Muscle of leg (tissue), 11 donors: ENCODE data around the gene TAF1C. TPM values are rescaled to one million over a fixed set of nuclear protein-coding genes. Genes with fewer than 3 reads are reported as not detected.
"Not testable (repeated sequence)": the region's sequence is repeated elsewhere in the genome, so short reads cannot be mapped to it uniquely, and the experiment has no call there.

Experiments
- DNase-seq: peaks from one replicate; pipeline ENCODE4 v3.0.0; 2013
- H3K27ac ChIP-seq: one replicate; pipeline ENCODE4 v1.5.1; 2013; ENCODE audit warnings: mild to moderate bottlenecking, low read length, control low read depth
- H3K27me3 ChIP-seq: one replicate; pipeline ENCODE4 v1.6.1; 2013; ENCODE audit warnings: low read length; ENCODE audit not compliant: control insufficient read depth, insufficient read depth
- H3K36me3 ChIP-seq: one replicate; pipeline ENCODE4 v1.6.1; 2013; ENCODE audit warnings: low read length; ENCODE audit not compliant: control insufficient read depth, insufficient read depth
- H3K4me1 ChIP-seq: one replicate; pipeline ENCODE4 v1.6.1; 2013; ENCODE audit warnings: low read length; ENCODE audit not compliant: control insufficient read depth, insufficient read depth
- H3K4me3 ChIP-seq: one replicate; pipeline ENCODE4 v1.5.1; 2013; ENCODE audit warnings: low read length, control low read depth
- H3K9me3 ChIP-seq: replicated peaks from 2 replicates; pipeline ENCODE4 v1.6.1; 2013; ENCODE audit warnings: low read depth, low read length; ENCODE audit not compliant: control insufficient read depth
- WGBS: methylation state at CpG from one replicate; pipeline ENCODE4 v1.1.5; 2013; ENCODE audit warnings: missing lambda C conversion rate; ENCODE audit not compliant: insufficient coverage; 5-methylcytosine and 5-hydroxymethylcytosine counted together
- polyA plus RNA-seq, 8 donors: library from polyadenylated mRNA; unstranded; fragments of 120-200 nt; gene quantifications; one replicate each; pipeline versions ENCODE4 v1.2.1 to v1.2.3, GENCODE V29; 2013; ENCODE audit warnings: inconsistent platforms in 1 of 8, low replicate concordance in 1 of 8; ENCODE audit not compliant: insufficient read length in 8 of 8, insufficient read depth in 1 of 8
- total RNA-seq: library from RNA; stranded (reverse); fragments of 120-200 nt; gene quantifications from one replicate; pipeline ENCODE4 v1.2.4, GENCODE V29; 2013

TAF1C gene
- total and polyA plus RNA-seq, 9 donors = 18.3 to 38.0 (median 23.8) TPM

- Histone ChIP-seq H3K36me3 (no peaks in the 10 kb centered on the region), H3K4me3 (no peak overlapping the region), H3K4me1 (peaks cover 16% of the 10 kb centered on the region), H3K27ac (no peak overlapping the region), H3K27me3 (peaks cover 4% of the 10 kb centered on the region), H3K9me3 (no peaks in the 10 kb centered on the region)
- 36% methylated on average over 3 of the region's 8 CpGs for WGBS
- no peak for DNase-seq
Measured at GRCh38 chr16:84226026-84226425, 39.2 kb upstream of the TAF1C start.

- H3K36me3 ChIP-seq = no peaks in the 10 kb centered on the region
- H3K4me1 ChIP-seq = peaks cover 16% of the 10 kb centered on the region
Measured at GRCh38 chr16:84225571-84225970, 38.7 kb upstream of the TAF1C start.

GRCh38 chr16:84225126-84225525 lies 38.3 kb upstream of the TAF1C start:
- H3K4me1 ChIP-seq = peaks cover 16% of the 10 kb centered on the region
- 87% methylated on average over 3 of the region's 3 CpGs for WGBS
- peaks cover 4% of the 10 kb centered on the region for H3K27me3 ChIP-seq
- H3K27ac ChIP-seq = no peak overlapping the region
- no peak for DNase-seq
- no peaks in the 10 kb centered on the region for H3K9me3 ChIP-seq
- no peak overlapping the region for H3K4me3 ChIP-seq
- H3K36me3 ChIP-seq = no peaks in the 10 kb centered on the region

More at GRCh38 chr16:84225571-84225970, 38.7 kb upstream of the TAF1C start:
- 66% methylated on average over 5 of the region's 7 CpGs for WGBS
- H3K4me3 ChIP-seq = no peak overlapping the region
- H3K9me3 ChIP-seq = no peaks in the 10 kb centered on the region
- H3K27me3 ChIP-seq = peaks cover 4% of the 10 kb centered on the region
- no peak for DNase-seq
- H3K27ac ChIP-seq = no peak overlapping the region

DNA sequence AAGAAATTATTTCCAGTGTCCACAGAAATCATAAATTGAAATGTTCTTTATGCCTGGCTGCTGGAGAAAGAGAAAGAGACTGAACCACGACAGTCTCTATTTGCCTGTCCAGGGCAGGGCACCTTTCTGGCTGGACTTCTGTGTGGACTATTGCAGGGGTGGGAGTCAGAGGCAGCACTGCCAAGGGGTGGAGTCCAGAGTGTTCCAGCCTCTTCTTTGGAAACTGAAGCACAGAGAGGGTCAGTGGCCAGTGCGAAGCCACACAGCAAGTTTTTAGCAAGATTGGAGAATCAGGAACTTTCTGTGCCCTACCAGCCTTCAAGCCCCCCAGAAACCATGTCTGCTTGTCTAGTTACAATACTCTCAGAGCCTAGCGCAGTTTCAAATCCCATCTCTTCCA lies 37.7 kb upstream of the TAF1C start:
- 87% methylated on average over 2 of the region's 3 CpGs for WGBS
- Histone ChIP-seq H3K9me3 (no peaks in the 10 kb centered on the region), H3K27ac (no peak overlapping the region), H3K36me3 (no peaks in the 10 kb centered on the region), H3K27me3 (peaks cover 4% of the 10 kb centered on the region), H3K4me3 (no peak overlapping the region), H3K4me1 (peaks cover 16% of the 10 kb centered on the region)
- no peak for DNase-seq

DNA sequence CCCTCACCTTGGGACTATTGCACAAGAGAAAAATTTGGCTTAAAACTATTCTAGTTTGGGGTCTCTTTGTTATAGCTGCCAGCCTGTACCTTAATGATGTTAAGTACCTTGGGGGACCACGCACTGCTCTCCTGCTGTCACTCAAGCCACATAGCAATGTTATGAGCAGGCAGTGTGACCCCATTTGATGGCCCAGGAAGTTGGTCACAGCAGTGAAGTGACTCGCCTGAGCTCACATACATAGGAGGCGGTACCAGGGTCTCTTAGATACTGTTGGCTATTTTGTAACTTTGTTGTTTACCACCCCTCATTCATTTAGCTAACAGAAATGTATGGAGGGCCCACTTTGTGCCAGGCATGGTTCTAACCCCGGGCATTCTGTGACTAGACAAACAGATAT lies 36.6 kb upstream of the TAF1C start:
- Histone ChIP-seq H3K36me3 (no peaks in the 10 kb centered on the region), H3K4me3 (no peak overlapping the region), H3K27ac (no peak overlapping the region), H3K27me3 (peaks cover 6% of the 10 kb centered on the region), H3K9me3 (no peaks in the 10 kb centered on the region), H3K4me1 (peaks cover 7% of the 10 kb centered on the region)
- DNase-seq = no peak
- 80% methylated on average over 1 of the region's 4 CpGs for WGBS

- DNase-seq = no peak
- Histone ChIP-seq H3K36me3 (no peaks in the 10 kb centered on the region), H3K9me3 (no peaks in the 10 kb centered on the region), H3K4me1 (no peaks in the 10 kb centered on the region), H3K27me3 (peaks cover 4% of the 10 kb centered on the region), H3K27ac (no peak overlapping the region), H3K4me3 (no peak overlapping the region)
- WGBS = 82% methylated on average over 1 of the region's 1 CpG
Measured at GRCh38 chr16:84220851-84221250, 34.0 kb upstream of the TAF1C start.

GRCh38 chr16:84218956-84219355 lies 32.1 kb upstream of the TAF1C start:
- Histone ChIP-seq H3K4me3 (no peak overlapping the region), H3K27ac (no peak overlapping the region), H3K4me1 (peaks cover 5% of the 10 kb centered on the region), H3K27me3 (peaks cover 2% of the 10 kb centered on the region), H3K9me3 (no peaks in the 10 kb centered on the region), H3K36me3 (no peaks in the 10 kb centered on the region)
- 64% methylated on average over 5 of the region's 6 CpGs for WGBS
- no peak for DNase-seq

- H3K4me1 ChIP-seq = peaks cover 5% of the 10 kb centered on the region
- no peaks in the 10 kb centered on the region for H3K36me3 ChIP-seq
- H3K4me3 ChIP-seq = no peak overlapping the region
- H3K27ac ChIP-seq = no peak overlapping the region
- no peak for DNase-seq
- no peaks in the 10 kb centered on the region for H3K9me3 ChIP-seq
- WGBS = 71% methylated on average over 11 of the region's 17 CpGs
- H3K27me3 ChIP-seq = peaks cover 2% of the 10 kb centered on the region
Measured at GRCh38 chr16:84218176-84218823, 31.4 kb upstream of the TAF1C start.

DNA sequence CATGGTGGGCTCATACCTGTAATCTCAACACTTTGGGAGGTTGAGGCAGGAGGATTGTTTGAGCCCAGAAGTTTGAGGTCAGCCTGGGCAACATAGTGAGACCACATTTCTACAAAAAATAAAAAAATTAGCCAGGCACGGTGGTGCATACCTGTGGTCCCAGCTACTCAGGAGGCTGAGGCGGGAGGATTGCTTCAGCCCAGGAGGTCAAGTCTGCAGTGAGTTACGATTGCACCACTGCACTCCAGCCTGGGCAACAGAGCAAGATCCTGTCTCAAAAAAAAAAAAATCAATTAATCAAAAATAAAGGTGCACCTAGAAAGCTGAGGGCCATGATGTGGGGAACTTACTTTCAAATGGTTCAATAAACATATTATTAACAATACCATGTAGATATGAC lies 29.3 kb upstream of the TAF1C start:
- H3K9me3 ChIP-seq, H3K4me1 ChIP-seq, H3K4me3 ChIP-seq, DNase-seq, H3K36me3 ChIP-seq, H3K27me3 ChIP-seq, H3K27ac ChIP-seq: not testable (repeated sequence)
- 100% methylated on average over 1 of the region's 3 CpGs for WGBS

DNA sequence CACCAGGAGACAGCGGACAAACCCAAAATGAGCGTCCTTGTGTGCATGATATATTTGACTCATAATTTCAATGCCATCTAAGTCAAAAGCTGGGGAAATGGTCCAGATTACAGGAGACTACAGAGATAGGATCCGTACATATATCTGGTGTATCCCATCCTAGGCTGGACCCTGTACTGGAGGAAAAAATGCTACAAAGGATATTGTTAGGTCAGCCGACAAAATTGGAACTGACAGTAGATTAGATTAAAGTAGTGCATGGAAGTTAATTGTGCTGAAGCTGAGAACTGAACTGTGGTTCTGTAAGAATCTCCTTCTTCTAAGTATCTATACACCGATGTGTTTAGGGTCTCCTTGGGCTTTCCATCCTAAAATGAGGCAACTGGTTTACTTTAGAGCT lies 28.7 kb upstream of the TAF1C start:
- Histone ChIP-seq H3K4me1 (peaks cover 5% of the 10 kb centered on the region), H3K27me3 (peaks cover 2% of the 10 kb centered on the region), H3K9me3 (no peaks in the 10 kb centered on the region), H3K4me3 (no peak overlapping the region), H3K27ac (no peak overlapping the region), H3K36me3 (no peaks in the 10 kb centered on the region)
- DNase-seq = no peak
- 79% methylated on average over 3 of the region's 5 CpGs for WGBS
